Measurements from ENCODE around the gene GAS1. TPM values are rescaled to one million over a fixed set of nuclear protein-coding genes. Genes with fewer than 3 reads are reported as not detected.

The GAS1 gene
- total and polyA plus RNA-seq, 2 of the 8 experiments (the other 6 are each of a cell fraction or from before 2014, with no cell fraction given) = 2.8 to 5.7 TPM

- WGBS, 2 experiments (ENCODE audit: extremely low coverage in 1 of 2, insufficient coverage in 1 of 2, insufficient read length in 1 of 2, insufficient replicate concordance in 2 of 2, low coverage in 1 of 2, low lambda C conversion rate in 2 of 2, missing lambda C conversion rate in 1 of 2) = 89% methylated on average over 5 of the region's 5 CpGs; no CpG with 5 or more reads in 1 of the 2 experiments
- H3K9ac ChIP-seq (replicated peaks in 1 of 4; ENCODE audit: extremely low read depth in 1 of 4, low read depth in 3 of 4, low read length in 3 of 4) = no peak overlapping the region
- CTCF ChIA-PET (ENCODE audit: partially characterized antibody) = interaction anchor here (0.6 kb wide), 1 partner anchor 353 kb away, joined by 3 read pairs; no protein-coding TSS in a partner anchor
- TF ChIP-seq POLR2A (IDR thresholded peaks at IDR 0.05; ENCODE audit: control extremely low read depth in 1 of 2, low read depth in 2 of 2, low read length in 2 of 2) = no peak
- TF ChIP-seq SIRT6 (IDR thresholded peaks at IDR 0.05; ENCODE audit: low read length) = no peak
- TF ChIP-seq ASH2L (IDR thresholded peaks at IDR 0.05; ENCODE audit: low read length) = no peak
- no peak for TF ChIP-seq GTF2F1 (IDR thresholded peaks at IDR 0.05; ENCODE audit: borderline replicate concordance, low read depth, low read length)
- TF ChIP-seq CTBP2 (IDR thresholded peaks at IDR 0.05; ENCODE audit: borderline replicate concordance, insufficient read depth, insufficient read length, low read length) = no peak
- no peak for TF ChIP-seq EZH2 (IDR thresholded peaks at IDR 0.05; ENCODE audit: low read depth, low read length, severe bottlenecking)
- TF ChIP-seq YY1 (IDR thresholded peaks at IDR 0.05; ENCODE audit: low read depth, low read length) = no peak
- TF ChIP-seq RAD21 (IDR thresholded peaks at IDR 0.05 in 1 of 2, conservative IDR thresholded peaks at IDR 0.05 in 1 of 2; ENCODE audit: low read depth in 2 of 2, low read length in 2 of 2) = no peak
- TF ChIP-seq TCF12 (IDR thresholded peaks at IDR 0.05; ENCODE audit: low read depth, low read length) = no peak
- no peak for TF ChIP-seq HDAC6 (IDR thresholded peaks at IDR 0.05; ENCODE audit: low read depth, low read length)
- TF ChIP-seq CREB1 (IDR thresholded peaks at IDR 0.05) = no peak
- TF ChIP-seq HDAC2 (IDR thresholded peaks at IDR 0.05; ENCODE audit: borderline replicate concordance in 1 of 2, low read depth in 2 of 2, low read length in 2 of 2) = no peak
- no peak for TF ChIP-seq EP300 (IDR thresholded peaks at IDR 0.05; ENCODE audit: borderline replicate concordance in 1 of 2, low read depth in 2 of 2, low read length in 2 of 2)
- no peak for TF ChIP-seq FOSL1 (IDR thresholded peaks at IDR 0.05; ENCODE audit: insufficient read depth, low read depth, low read length)
- TF ChIP-seq NRF1 (IDR thresholded peaks at IDR 0.05; ENCODE audit: low read depth, low read length) = no peak
Observed at GRCh38 chr9:86953181-86953580, 5.9 kb upstream of the GAS1 start.

More at GRCh38 chr9:86953181-86953580, 5.9 kb upstream of the GAS1 start:
- Histone ChIP-seq H4K5ac (ENCODE audit: insufficient read length, low read depth, low read length) (no peak overlapping the region), H2AFZ (ENCODE audit: low read length) (no peak overlapping the region), H3K56ac (replicated peaks; ENCODE audit: insufficient read length, low read depth, low read length) (no peak overlapping the region), H3K4me1 (replicated peaks in 1 of 4; ENCODE audit: control insufficient read depth in 3 of 4, insufficient read depth in 4 of 4, low read length in 3 of 4) (peaks cover 2 to 7% (median 3%) of the 10 kb centered on the region in 4 experiments; a peak in 5 of 7 replicates), H3K79me1 (ENCODE audit: low read depth, low read length) (no peaks in the 10 kb centered on the region), H2AK5ac (ENCODE audit: low read depth, low read length) (no peak overlapping the region), H3K79me2 (ENCODE audit: control insufficient read depth in 1 of 2, insufficient read depth in 2 of 2, low read length in 2 of 2) (no peaks in the 10 kb centered on the region), H4K8ac (ENCODE audit: extremely low read depth, insufficient read depth, low read length) (no peak overlapping the region), H4K20me1 (replicated peaks in 1 of 2; ENCODE audit: control insufficient read depth in 1 of 2, insufficient read depth in 2 of 2, low read length in 2 of 2) (no peaks in the 10 kb centered on the region), H3K4me2 (ENCODE audit: insufficient read depth in 1 of 2, low read depth in 2 of 2, low read length in 2 of 2) (no peak overlapping the region), H2BK15ac (ENCODE audit: low read length) (no peak overlapping the region), H3K4ac (replicated peaks; ENCODE audit: insufficient read length, low read depth, low read length) (no peak overlapping the region), H2BK20ac (ENCODE audit: low read length) (no peak overlapping the region), H3K14ac (ENCODE audit: insufficient read length) (no peak overlapping the region), H3K23ac (ENCODE audit: insufficient read length) (no peak overlapping the region), H3K4me3 (ENCODE audit: extremely low read depth in 1 of 4, insufficient read depth in 2 of 4, low read depth in 3 of 4, low read length in 4 of 4) (no peak overlapping the region), H4K91ac (replicated peaks; ENCODE audit: insufficient read length, low read length) (no peak overlapping the region), H2BK12ac (ENCODE audit: low read depth, low read length) (no peak overlapping the region), H3K36me3 (ENCODE audit: control insufficient read depth in 2 of 4, insufficient read depth in 4 of 4, low read length in 3 of 4) (no peaks in the 10 kb centered on the region), H2BK120ac (replicated peaks; ENCODE audit: low read depth, low read length) (no peak overlapping the region), H3K18ac (ENCODE audit: extremely low read depth, low read length) (no peak overlapping the region), H3K9me3 (ENCODE audit: insufficient read depth in 2 of 2, low read depth in 1 of 2, low read length in 1 of 2) (peaks cover 4 to 6% of the 10 kb centered on the region in 2 experiments; a peak in 1 of 4 replicates), H3K27ac (ENCODE audit: low read depth, low read length) (no peak overlapping the region), H3K27me3 (replicated peaks in 1 of 4; ENCODE audit: control insufficient read depth in 3 of 4, extremely low read depth in 1 of 4, insufficient read depth in 3 of 4, low read length in 3 of 4) (peaks cover 0 to 13% (median 7%) of the 10 kb centered on the region in 4 experiments; a peak in 5 of 7 replicates), H3K23me2 (ENCODE audit: low read depth, low read length) (peaks cover 4% of the 10 kb centered on the region), H2BK5ac (ENCODE audit: low read depth, low read length) (no peak overlapping the region)
- FAIRE-seq (no peak), DNase-seq (ENCODE audit: low read depth in 1 of 2, low spot score in 2 of 2) (no peak)
- POLR2A ChIA-PET (ENCODE audit: partially characterized antibody) = no interaction called here
